Measurements from ENCODE around the gene LPIN3.

The LPIN3 gene

GRCh38 chr20:41329435-41330342, 10.9 kb upstream of the LPIN3 start:
- peak; percentile 99 for DNase-seq

GRCh38 chr20:41330343-41330720, 10.3 kb upstream of the LPIN3 start:
- DNase-seq: peak; percentile 68

DNA sequence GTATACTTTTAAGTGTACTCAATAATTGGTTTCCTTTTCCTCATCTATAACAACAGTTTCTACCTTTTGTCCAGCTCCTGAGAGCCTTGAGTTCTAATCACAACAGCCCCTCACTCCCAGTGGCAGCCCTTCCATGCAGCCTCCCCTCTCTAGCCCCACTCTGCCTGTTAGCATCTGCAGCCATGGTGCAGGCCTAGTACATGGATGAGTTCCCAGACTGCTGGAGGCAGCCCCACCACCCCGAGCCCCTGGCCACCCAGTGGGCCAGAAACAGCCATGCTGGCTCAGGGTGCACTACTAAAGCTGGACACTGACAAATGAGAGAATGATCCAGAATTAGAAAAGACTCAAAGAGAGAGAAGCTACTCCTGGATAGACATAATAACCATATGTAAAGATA, 9.7 kb upstream of the LPIN3 start:
- no peak for DNase-seq

DNA sequence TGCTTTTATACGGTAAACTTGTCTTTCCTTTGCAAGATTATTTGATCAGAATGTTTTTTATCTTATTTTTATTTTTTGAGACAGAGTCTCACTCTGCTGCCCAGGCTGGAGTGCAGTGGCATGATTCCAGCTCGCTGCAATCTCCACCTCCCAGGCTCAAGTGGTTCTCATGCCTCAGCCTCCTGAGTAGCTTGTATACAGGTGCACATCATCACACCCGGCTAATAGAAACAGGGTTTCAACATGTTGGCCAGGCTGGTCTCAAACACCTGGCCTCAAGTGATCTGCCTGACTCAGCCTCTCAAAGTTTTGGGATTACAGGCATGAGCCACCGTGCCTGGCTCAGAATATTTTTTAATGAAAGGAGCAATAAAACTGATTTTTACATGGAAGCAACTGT, 8.9 kb upstream of the LPIN3 start:
- DNase-seq: no peak

DNA sequence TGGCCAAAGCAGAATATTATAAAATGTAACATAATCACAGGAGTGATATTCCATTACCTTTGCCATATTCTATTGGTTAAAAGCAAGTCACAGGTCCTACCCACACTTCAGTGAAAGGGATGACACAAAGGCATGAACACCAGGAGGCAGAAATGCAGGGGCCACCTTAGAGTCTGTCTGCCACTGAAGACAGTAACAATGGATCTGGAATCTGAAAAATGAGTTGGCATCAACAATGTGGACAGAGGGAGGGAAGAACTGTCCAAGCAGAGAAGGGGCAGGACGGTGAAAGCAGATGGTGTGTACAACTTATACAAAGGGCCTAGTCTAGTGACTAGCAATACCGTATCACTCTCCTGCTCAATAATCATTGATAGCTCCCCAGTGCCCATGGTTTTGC, 6.6 kb upstream of the LPIN3 start:
- DNase-seq: no peak

GRCh38 chr20:41334443-41335421, 5.9 kb upstream of the LPIN3 start:
- no peak for DNase-seq

GRCh38 chr20:41335591-41335990, 5.0 kb upstream of the LPIN3 start:
- DNase-seq: no peak

DNA sequence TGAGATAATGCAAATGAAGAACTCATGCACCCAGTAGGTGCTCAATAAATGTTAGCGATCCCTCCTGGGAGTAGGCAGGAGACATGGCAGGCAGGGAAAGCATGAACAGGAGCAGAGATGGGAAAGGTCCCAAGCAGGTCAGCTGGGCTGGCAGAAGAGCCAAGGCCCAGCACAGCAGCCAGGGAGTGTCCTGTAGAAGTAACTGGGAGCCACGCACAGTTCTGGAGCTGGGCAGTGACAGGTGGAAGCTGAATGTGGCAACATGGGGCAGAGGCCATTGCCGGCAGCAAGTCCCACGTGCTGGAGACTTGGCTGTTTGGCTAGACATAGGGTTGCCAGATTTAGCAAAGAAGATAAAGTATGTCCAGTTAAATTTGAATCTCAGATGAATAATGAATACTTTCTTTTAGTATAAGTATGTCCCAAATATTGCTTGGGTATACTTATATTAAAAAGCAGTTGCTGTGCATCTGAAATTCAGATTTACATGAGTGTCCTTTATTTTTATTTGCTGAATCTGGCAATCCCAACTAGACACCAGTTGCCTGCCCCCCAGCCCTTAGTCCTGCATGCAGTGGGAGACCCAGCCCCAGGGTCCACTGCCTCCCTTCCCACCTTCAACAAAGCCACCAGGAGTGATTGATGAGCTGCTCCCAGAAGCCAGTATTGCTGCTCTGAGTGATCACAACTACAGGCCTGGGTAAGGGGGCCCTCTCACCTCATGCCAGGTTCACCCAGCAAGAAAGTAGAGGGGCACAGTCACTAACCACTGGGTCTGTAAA, 3.7 kb upstream of the LPIN3 start:
- DNase-seq: no peak

DNA sequence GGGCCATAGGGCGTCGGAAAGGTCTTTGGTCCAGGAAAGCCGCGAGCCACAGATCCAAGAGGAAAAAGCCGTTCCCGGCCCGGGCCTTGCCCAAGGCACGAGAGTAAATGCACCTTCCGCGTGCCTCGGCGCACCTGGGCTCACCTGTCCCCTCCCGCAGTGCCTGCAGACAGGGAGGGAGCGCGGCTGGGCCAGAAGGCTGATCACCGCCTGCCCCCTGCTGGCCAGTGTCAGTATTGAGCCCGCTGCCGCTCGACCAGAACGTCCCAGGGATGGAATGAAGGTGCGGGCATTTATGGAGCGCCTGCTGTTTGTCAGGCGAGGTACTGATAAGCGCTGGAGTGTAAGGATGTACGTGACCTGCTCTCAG, 679 bp upstream of the LPIN3 start:
- DNase-seq: peak; percentile 58

GRCh38 chr20:41342474-41343464, 2.1 kb downstream of the LPIN3 start:
- no peak for DNase-seq

GRCh38 chr20:41344477-41344876, 3.9 kb downstream of the LPIN3 start:
- DNase-seq: no peak

- DNase-seq: no peak
These were observed 4.5 kb downstream of the LPIN3 start for GRCh38 chr20:41344938-41345728.

DNA sequence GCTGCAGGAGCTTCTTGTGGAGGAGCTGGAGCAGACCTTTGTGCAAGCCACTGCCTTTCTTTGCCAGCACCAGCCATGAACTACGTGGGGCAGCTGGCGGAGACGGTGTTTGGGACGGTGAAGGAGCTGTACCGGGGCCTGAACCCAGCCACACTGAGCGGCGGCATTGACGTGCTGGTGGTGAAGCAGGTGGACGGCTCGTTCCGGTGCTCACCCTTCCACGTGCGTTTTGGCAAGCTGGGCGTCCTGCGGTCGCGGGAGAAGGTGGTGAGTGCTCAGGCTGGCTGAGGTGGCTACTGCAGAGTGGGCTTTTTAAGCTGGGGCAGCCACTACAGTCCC, 5.1 kb downstream of the LPIN3 start:
- no peak for DNase-seq

DNA sequence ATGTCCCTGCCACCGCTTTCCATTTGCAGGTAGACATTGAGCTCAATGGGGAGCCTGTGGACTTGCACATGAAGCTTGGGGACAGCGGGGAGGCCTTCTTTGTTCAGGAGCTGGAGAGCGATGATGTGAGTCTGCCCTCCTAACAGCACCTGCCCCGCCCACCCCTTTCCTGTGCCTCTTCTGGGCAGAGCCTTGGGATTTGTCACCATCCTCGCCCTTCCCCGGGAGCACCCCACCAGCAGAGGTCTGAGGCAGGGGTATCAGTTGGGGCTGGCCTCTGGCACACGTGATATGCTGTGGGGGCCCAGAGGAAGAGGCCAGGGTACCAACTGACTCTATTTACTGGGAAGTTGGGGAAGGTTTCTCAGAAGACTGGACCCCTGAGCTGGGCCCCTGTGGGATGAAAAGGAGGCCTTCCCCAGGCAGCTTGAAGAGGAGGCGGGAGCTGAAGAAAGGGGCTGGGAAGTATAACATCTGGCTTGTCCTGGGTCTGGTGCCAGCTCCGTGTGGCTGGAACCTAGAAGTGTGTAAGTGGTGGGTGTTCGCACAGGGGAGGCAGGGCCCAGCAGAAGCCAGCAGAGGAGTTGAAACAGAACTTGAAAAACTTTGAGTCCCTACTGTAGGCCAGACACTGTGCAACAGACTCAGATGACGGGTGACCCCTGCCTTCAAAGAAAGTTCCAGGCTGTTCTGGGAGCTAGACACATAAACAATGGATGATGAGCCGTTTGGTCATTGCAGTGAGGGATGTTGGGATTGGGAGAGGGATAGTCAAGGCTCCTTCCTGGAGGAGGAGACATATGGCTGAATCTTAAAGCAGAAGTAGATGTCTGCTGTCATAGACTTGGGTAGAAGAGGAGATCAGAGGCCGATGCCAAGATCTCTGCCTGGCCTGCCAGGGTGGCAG, 7.2 kb downstream of the LPIN3 start:
- DNase-seq: no peak

GRCh38 chr20:41348430-41349172, 8.0 kb downstream of the LPIN3 start:
- no peak for DNase-seq

- DNase-seq: no peak
These were observed 8.6 kb downstream of the LPIN3 start for GRCh38 chr20:41349266-41349665.

DNA sequence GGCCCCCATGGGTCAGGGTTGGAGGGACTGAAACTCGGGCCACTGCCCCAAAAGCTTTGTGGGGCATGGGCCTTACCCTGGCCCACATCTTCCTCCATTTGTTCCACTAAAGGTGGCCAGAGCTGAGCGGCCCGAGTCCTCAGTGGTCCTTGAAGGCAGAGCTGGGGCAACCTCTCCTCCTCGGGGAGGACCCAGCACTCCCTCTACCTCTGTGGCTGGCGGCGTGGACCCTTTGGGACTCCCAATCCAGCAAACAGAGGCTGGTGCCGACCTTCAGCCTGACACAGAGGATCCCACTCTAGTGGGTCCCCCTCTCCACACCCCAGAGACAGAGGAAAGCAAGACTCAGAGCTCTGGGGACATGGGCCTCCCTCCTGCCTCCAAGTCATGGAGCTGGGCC, 9.3 kb downstream of the LPIN3 start:
- no peak for DNase-seq

DNA sequence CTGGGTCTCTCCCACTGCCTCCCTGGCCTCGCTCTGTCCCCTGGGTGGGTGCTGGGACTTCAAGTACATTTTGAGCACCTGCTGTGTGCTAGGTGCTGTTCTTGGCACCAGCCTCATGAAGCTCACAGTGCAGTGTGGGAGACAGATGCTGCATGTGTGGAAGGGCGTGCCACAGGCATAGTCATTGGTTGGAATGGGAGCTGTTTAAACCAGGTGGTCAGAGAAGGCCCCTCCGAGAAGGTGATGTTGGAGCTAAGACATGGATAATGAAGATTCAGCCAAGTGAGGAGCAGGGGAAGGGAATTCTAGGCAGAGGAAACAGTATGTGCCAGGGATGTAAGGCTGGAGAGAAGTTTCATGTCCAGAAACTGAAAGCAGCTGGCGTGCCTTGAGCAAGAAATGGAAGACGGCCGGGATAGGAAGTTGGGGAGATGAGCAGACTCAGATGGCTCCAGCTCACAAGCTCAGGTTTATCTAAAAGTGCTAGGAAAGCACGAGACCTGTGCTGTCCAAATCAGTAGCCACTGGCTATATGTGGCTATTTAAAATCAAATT, 9.9 kb downstream of the LPIN3 start:
- no peak for DNase-seq

DNA sequence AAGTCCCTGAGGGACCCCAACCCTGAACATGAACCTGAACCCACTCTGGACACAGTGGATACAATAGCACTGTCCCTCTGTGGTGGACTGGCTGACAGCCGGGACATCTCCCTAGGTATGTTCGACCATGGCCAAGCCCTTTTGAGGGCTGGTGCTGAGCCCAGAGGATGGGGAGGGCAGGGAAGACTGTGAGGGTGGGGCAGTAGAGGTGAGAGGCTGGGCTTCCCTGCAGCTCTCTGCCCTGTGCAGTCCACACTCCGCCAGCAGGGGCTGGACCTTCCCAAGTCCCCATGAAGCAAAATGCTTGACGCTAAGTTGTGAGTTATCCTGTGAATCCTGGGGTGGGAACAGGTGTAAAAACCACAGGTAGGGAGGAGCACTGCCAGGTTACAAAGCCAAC, 11.5 kb downstream of the LPIN3 start:
- DNase-seq: no peak
